Colonic mucosa (tissue), 4 donors: Measurements from ENCODE around the gene AMPD1. TPM values are rescaled to one million over a fixed set of nuclear protein-coding genes. Genes with fewer than 3 reads are reported as not detected.

ENCODE experiments used
- DNase-seq: peaks from one replicate; pipeline ENCODE4 v3.0.0-alpha.2; 2020
- H3K27ac ChIP-seq: fragments of 200-600 bp; one replicate; pipeline ENCODE4 v1.8.0; 2021
- H3K27me3 ChIP-seq: fragments of 200-600 bp; one replicate; pipeline ENCODE4 v1.8.0; 2021
- H3K36me3 ChIP-seq: fragments of 200-600 bp; one replicate; pipeline ENCODE4 v1.8.0; 2021
- H3K4me1 ChIP-seq: fragments of 200-600 bp; one replicate; pipeline ENCODE4 v1.8.0; 2021; ENCODE audit warnings: mild to moderate bottlenecking
- H3K4me3 ChIP-seq: fragments of 200-600 bp; one replicate; pipeline ENCODE4 v1.8.0; 2021
- H3K9ac ChIP-seq, 2 donors: one replicate each; pipeline ENCODE4 v1.7.0; 2013; ENCODE audit warnings: control low read depth in 2 of 2, low read depth in 2 of 2, low read length in 2 of 2
- H3K9me3 ChIP-seq: fragments of 200-600 bp; one replicate; pipeline ENCODE4 v1.8.0; 2021
- CTCF ChIP-seq: fragments of 200-600 bp; IDR thresholded peaks from one replicate; pipeline ENCODE4 v1.8.0; 2022; ENCODE audit warnings: antibody characterized with exemption, mild to moderate bottlenecking
- intact Hi-C: fragments of 100-400 bp; cut with DNase I; formaldehyde crosslinking; loops from one replicate; pipeline ENCODE4 v1.14.1; 2022
- total RNA-seq, 2 donors: library from RNA; stranded (reverse); fragmentation: NEBNext Ultra II Directional in 1 of 2; extraction: Animal tissue kit (Norgen Biotek cat#: 25700) in 1 of 2; gene quantifications; one replicate each; pipeline ENCODE4 v1.2.1, GENCODE V29; 2021
- donor health status: healthy.
- donor health status: DM: no; HTN: no; CAD: no.
- donor health status: DM: no; HTN: no; CAD: no.

Gene AMPD1
- total RNA-seq, 2 donors from 2014 or later: 0.50 to 1.4 TPM

- no peak for TF ChIP-seq CTCF
- no peaks in the 10 kb centered on the region for H3K9me3 ChIP-seq
- H3K27me3 ChIP-seq: no peaks in the 10 kb centered on the region
- no peaks in the 10 kb centered on the region for H3K36me3 ChIP-seq
- no peak overlapping the region for H3K27ac ChIP-seq
- H3K4me3 ChIP-seq: no peak overlapping the region
- no peak for DNase-seq
- H3K9ac ChIP-seq: no peak overlapping the region
- intact Hi-C loops: no loop called here
- H3K4me1 ChIP-seq: no peaks in the 10 kb centered on the region
Measured at GRCh38 chr1:114668373-114668772, 27.0 kb downstream of the AMPD1 start.

- DNase-seq: no peak
- no peaks in the 10 kb centered on the region for H3K4me1 ChIP-seq
- no peak overlapping the region for H3K9ac ChIP-seq
- no peak overlapping the region for H3K27ac ChIP-seq
- H3K4me3 ChIP-seq: no peak overlapping the region
- intact Hi-C loops: no loop called here
- no peaks in the 10 kb centered on the region for H3K9me3 ChIP-seq
- no peaks in the 10 kb centered on the region for H3K36me3 ChIP-seq
- H3K27me3 ChIP-seq: no peaks in the 10 kb centered on the region
- TF ChIP-seq CTCF: no peak
Measured at GRCh38 chr1:114666954-114667353, 28.4 kb downstream of the AMPD1 start.

GRCh38 chr1:114660238-114660637, 35.1 kb downstream of the AMPD1 start:
- Histone ChIP-seq H3K9ac (no peak overlapping the region), H3K36me3 (no peaks in the 10 kb centered on the region), H3K27me3 (no peaks in the 10 kb centered on the region), H3K4me3 (no peak overlapping the region), H3K9me3 (no peaks in the 10 kb centered on the region), H3K4me1 (no peaks in the 10 kb centered on the region), H3K27ac (no peak overlapping the region)
- no peak for DNase-seq
- intact Hi-C loops: no loop called here
- no peak for TF ChIP-seq CTCF

DNA sequence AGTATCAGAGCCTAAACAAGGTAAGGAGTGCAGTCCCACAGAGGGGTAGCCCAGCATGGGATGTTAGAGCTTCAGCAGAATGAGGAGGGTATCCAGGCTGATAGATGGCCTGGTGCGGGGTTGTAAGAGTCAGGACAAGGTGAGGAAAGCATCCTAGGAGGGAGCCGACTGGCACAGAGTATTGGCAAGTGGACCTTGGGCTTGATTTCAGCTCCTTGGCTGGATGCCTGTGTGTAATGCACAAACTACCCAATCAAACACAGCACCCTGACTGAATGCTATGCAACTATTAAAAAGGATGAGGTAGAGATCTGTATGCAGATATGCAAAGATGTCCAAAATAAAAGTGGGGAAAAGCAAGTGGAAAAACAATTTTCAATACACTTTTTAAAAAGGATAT, 43.5 kb downstream of the AMPD1 start:
- H3K27ac ChIP-seq: no peak overlapping the region
- H3K9me3 ChIP-seq: no peaks in the 10 kb centered on the region
- H3K9ac ChIP-seq: no peak overlapping the region
- intact Hi-C loops: no loop called here
- no peak for TF ChIP-seq CTCF
- H3K4me1 ChIP-seq: no peaks in the 10 kb centered on the region
- no peaks in the 10 kb centered on the region for H3K36me3 ChIP-seq
- no peak overlapping the region for H3K4me3 ChIP-seq
- no peak for DNase-seq
- H3K27me3 ChIP-seq: no peaks in the 10 kb centered on the region

DNA sequence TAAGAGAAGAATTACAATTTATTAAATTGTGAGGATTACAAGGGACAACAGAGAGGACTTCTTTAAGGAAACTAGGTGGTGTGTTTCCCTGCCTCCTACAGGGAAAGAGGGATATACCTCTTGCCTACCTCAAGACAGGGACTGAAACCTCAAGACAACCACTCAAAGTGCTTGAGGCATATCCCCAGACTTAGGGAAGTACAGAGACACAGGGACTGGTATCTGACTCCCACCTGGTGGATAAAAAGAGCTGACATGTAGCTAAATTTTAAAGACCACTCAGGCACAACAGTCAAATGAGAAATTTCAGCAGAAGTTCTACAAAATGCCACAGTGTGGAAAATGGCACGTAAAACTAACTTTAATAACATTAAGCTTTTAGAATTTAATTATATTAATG, 46.8 kb downstream of the AMPD1 start:
- intact Hi-C loops: no loop called here
- H3K9me3 ChIP-seq: no peaks in the 10 kb centered on the region
- no peak overlapping the region for H3K27ac ChIP-seq
- H3K9ac ChIP-seq: no peak overlapping the region
- H3K4me3 ChIP-seq: no peak overlapping the region
- no peaks in the 10 kb centered on the region for H3K27me3 ChIP-seq
- H3K36me3 ChIP-seq: no peaks in the 10 kb centered on the region
- DNase-seq: no peak
- TF ChIP-seq CTCF: no peak
- H3K4me1 ChIP-seq: no peaks in the 10 kb centered on the region

DNA sequence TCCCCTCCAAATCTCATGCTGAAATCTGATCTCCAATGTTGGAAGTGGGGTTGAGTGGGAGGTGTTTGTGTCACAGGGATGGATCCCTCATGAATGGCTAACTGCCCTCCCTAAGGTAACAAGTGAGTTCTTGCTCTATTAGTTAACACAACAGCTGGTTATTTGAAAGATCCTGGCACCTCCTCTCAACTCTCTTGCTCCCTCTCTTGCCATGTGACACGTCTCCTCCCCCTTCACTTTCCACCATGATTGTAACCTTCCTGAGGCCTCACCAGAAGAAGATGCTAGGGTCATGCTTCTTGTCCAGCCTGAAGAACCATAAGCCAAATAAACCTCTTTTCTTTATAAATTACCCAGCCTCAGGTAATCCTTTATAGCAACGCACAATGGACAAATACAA, 54.0 kb downstream of the AMPD1 start:
- no peak overlapping the region for H3K27ac ChIP-seq
- H3K9ac ChIP-seq: no peak overlapping the region
- H3K27me3 ChIP-seq: no peaks in the 10 kb centered on the region
- H3K36me3 ChIP-seq: no peaks in the 10 kb centered on the region
- no peaks in the 10 kb centered on the region for H3K9me3 ChIP-seq
- TF ChIP-seq CTCF: no peak
- no peaks in the 10 kb centered on the region for H3K4me1 ChIP-seq
- no peak for DNase-seq
- intact Hi-C loops: no loop called here
- no peak overlapping the region for H3K4me3 ChIP-seq
